Aorta (tissue), 5 donors: ENCODE results near the gene ROMO1. TPM values are rescaled to one million over a fixed set of nuclear protein-coding genes. Genes with fewer than 3 reads are reported as not detected.
"Not testable (repeated sequence)": the region's sequence is repeated elsewhere in the genome, so short reads cannot be mapped to it uniquely, and the experiment has no call there.

Experiments
- ATAC-seq: fragments of 200-7000 bp; cut with Tn5 transposase; one replicate; pipeline ENCODE4 v1.9.1; 2022; ENCODE audit warnings: moderate library complexity; ENCODE audit not compliant: low FRiP score
- DNase-seq, 2 donors: peaks; one replicate each; pipeline ENCODE4 v3.0.0-alpha.2; 2020
- H3K27ac ChIP-seq, 2 donors: one replicate each; pipeline ENCODE4 v1.5.1; 2013; ENCODE audit warnings: low read length in 2 of 2, mild to moderate bottlenecking in 2 of 2, moderate library complexity in 2 of 2, control low read depth in 1 of 2, inconsistent platforms in 1 of 2, low read depth in 1 of 2
- H3K27me3 ChIP-seq, 2 donors: one replicate each; pipeline ENCODE4 v1.6.1; 2013; ENCODE audit warnings: control low read depth in 1 of 2, low read length in 1 of 2, mild to moderate bottlenecking in 1 of 2, moderate library complexity in 1 of 2; ENCODE audit not compliant: insufficient read depth in 2 of 2, control insufficient read depth in 1 of 2
- H3K36me3 ChIP-seq, 2 donors: one replicate each; pipeline ENCODE4 v1.6.1; 2013; ENCODE audit warnings: control low read depth in 1 of 2, low read length in 1 of 2, mild to moderate bottlenecking in 1 of 2; ENCODE audit not compliant: insufficient read depth in 2 of 2, control insufficient read depth in 1 of 2
- H3K4me1 ChIP-seq, 2 donors: one replicate each; pipeline ENCODE4 v1.6.1; 2013; ENCODE audit warnings: low read length in 2 of 2, control low read depth in 1 of 2, mild to moderate bottlenecking in 1 of 2, moderate library complexity in 1 of 2; ENCODE audit not compliant: insufficient read depth in 2 of 2, control insufficient read depth in 1 of 2
- H3K4me3 ChIP-seq, 2 donors: one replicate each; pipeline ENCODE4 v1.5.1; 2013; ENCODE audit warnings: low read length in 2 of 2, control low read depth in 1 of 2, mild to moderate bottlenecking in 1 of 2
- H3K9me3 ChIP-seq: one replicate; pipeline ENCODE4 v1.6.1; 2013; ENCODE audit warnings: mild to moderate bottlenecking, low read length; ENCODE audit not compliant: control insufficient read depth
- WGBS, 2 donors: extraction: QIAGEN DNeasy Blood & Tissue Kit; methylation state at CpG; one replicate each; pipeline ENCODE4 v1.1.7; 2013; 5-methylcytosine and 5-hydroxymethylcytosine counted together
- intact Hi-C, 2 donors: fragments of 100-400 bp; cut with DNase I; formaldehyde crosslinking; loops; one replicate each; pipeline versions ENCODE4 v1.14.2 to v1.15.0; 2022
- polyA plus RNA-seq, 2 donors: library from polyadenylated mRNA; stranded (reverse); fragments of 200-250 nt; gene quantifications; one replicate each; pipeline ENCODE4 v1.2.3, GENCODE V29; 2013
- total RNA-seq, 2 donors: library from RNA; stranded (reverse); fragmentation: NEBNext Ultra II Directional; extraction: Animal tissue kit (Norgen Biotek cat#: 25700); gene quantifications; one replicate each; pipeline ENCODE4 v1.2.1, GENCODE V29; 2021
- donor health status: healthy with polysubstance abuse.
- donor health status: Bipolar disorder and iron deficiency.
- donor health status: DM: no; HTN: no; CAD: no.
- donor health status: DM: no; HTN: no; CAD: no.
- donor health status: DM: yes; HTN: yes; CAD: no.

ROMO1 gene
- total and polyA plus RNA-seq, 4 donors = 78.5 to 629 (median 252) TPM

DNA sequence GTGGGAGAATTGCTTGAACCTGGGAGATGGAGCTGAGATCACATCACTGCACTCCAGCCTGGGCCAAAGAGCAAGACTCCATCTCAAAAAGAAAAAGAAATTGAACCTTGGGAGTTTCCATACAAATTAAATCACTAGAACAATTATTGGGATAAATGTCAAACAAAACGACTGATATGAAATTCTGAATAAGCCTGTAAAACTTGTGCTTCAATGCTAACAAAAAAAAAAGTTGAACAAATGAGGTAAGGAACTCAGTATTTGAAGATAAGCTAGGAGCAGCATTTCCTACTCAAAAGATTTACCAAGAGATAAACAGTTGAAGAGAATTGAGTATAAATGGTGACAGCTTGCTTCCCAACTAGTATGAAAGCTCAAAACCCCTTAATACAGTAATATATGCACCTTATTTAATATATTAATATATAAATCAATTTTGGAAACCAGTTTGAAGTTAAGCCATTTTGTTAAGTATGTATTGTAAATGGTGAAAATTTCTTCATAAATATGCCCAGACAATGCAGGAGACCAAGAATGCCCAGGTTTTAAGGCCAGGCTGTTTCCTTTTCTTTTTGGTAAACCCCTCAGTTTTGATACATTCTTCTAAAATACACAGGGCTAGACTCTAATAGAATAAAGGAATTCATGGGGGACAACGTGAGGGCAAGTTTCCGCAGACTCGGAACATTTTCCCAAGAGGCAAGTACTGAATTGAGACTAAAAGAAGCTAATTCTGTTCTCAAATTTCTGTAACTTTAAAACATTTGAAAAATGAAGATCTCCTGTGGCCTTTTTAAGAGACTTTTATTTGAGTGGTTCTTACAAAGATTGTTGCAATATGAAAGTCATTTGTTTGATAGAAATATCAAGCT lies 3.9 kb downstream of the ROMO1 start:
- ATAC-seq (no peak), DNase-seq (no peak)
- intact Hi-C loops = no loop called here
- Histone ChIP-seq H3K27ac (no peak overlapping the region), H3K4me3 (no peak overlapping the region), H3K4me1 (peaks cover 0 to under 1% of the 10 kb centered on the region in 2 donors), H3K36me3 (no peaks in the 10 kb centered on the region), H3K9me3 (no peaks in the 10 kb centered on the region), H3K27me3 (no peaks in the 10 kb centered on the region)
- 50 to 51% methylated on average over 4 of the region's 4 CpGs for WGBS, 2 donors

DNA sequence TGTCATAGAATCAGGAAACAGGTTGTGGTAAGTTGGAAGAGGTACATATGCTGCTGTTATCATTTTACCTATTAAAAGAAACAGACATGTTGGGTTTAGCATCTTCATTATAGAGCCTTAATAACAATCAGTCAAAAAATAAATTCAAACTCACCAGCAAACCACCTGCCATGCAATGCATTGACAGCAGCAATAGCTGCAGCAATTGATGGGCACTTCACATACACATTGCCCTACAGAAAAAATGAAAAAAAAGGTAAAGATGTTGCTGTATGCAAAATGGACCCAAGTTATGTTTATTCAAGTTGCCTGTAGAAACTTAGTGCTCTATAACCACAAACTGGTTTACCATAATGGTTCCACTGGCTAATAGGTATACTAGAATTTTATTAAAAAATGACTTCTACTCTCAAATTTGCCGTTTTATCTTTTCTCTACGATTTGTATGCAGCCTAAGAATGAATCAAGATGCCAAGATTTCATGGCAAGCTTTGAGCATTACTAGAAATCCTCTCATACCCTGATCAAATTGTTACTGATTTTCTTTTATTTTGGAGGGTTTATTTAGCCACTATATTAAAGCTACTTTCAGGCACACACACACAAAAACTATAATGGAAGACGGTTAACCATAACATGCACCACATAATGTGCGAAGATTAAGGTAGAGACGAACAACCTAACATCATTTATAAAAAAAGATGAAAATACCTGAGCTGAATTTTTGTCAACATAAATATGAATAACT lies 5.5 kb downstream of the ROMO1 start:
- H3K36me3 ChIP-seq = no peaks in the 10 kb centered on the region

GRCh38 chr20:35705894-35706293 lies 6.7 kb downstream of the ROMO1 start:
- peak in 1 of 2 donors; percentile 53 for DNase-seq

More for the DNA sequence above, 5.5 kb downstream of the ROMO1 start:
- Histone ChIP-seq H3K27ac (no peak overlapping the region), H3K4me1 (no peaks in the 10 kb centered on the region), H3K4me3 (no peak overlapping the region), H3K27me3 (no peaks in the 10 kb centered on the region), H3K9me3 (no peaks in the 10 kb centered on the region)
- intact Hi-C loops = no loop called here
- WGBS, 2 donors = 74 to 77% methylated on average over 5 of the region's 5 CpGs
- no peak for DNase-seq
- ATAC-seq = no peak

DNA sequence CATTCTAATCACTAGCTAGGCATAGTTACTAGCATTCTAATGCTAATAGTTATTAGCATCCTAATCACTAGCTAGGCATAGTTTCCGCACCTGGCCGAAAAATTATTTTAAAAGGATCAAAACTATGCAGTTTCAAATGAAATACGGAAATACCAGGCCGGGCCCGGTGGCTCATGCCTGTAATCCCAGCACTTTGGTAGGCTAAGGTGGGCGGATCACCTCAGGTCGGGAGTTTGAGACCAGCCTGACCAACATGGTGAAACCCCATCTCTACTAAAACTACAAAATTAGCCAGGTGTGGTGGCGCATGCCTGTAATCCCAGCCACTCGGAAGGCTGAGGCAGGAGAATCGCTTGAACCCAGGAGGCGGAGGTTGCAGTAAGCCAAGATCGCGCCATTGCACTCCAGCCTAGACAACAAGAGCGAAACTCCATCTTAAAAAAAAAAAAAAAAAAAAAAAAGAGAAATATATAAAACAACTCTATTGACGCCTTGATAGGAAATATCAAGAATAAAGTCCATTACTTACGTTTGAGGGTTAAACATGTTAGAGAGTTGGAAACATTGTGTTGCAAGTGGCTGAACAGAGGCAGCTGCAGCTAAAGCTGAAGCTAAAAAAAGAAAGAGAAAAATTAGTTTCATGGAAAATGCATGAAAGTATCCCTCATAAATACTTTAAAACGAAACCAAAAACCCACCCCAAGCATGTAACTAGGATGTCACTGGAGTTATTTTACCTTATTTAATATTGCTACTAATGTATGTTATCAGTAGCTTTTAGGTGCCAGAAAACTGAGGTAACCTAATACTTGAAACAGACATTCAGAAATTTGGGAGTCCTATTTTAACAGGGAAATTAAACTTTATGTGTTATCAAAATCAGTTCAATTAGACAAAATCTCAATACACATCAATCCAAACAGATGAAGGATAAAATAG lies 7.7 kb downstream of the ROMO1 start:
- H3K4me3 ChIP-seq, H3K4me1 ChIP-seq, H3K27me3 ChIP-seq, H3K9me3 ChIP-seq, H3K36me3 ChIP-seq, ATAC-seq, intact Hi-C loops, H3K27ac ChIP-seq: not testable (repeated sequence)
- 84 to 91% methylated on average over 17 of the region's 17 CpGs for WGBS, 2 donors
- peak in 1 of 2 donors; percentile 43 for DNase-seq

More at GRCh38 chr20:35705894-35706293, 6.7 kb downstream of the ROMO1 start:
- H3K36me3 ChIP-seq, H3K4me3 ChIP-seq, H3K9me3 ChIP-seq, H3K27ac ChIP-seq, H3K4me1 ChIP-seq, ATAC-seq, H3K27me3 ChIP-seq, intact Hi-C loops: not testable (repeated sequence)
- 82 to 83% methylated on average over 11 of the region's 11 CpGs for WGBS, 2 donors

- DNase-seq = no peak
- no peak overlapping the region for H3K4me3 ChIP-seq
- H3K9me3 ChIP-seq = no peaks in the 10 kb centered on the region
- H3K4me1 ChIP-seq = no peaks in the 10 kb centered on the region
- H3K27ac ChIP-seq = no peak overlapping the region
- intact Hi-C loops = no loop called here
- H3K27me3 ChIP-seq = no peaks in the 10 kb centered on the region
- no peak for ATAC-seq
- 35% methylated on average over 1 of the region's 1 CpG for WGBS, 2 donors
- peaks cover 0 to 9% of the 10 kb centered on the region in 2 donors for H3K36me3 ChIP-seq
Observed at GRCh38 chr20:35708502-35708901, 9.3 kb downstream of the ROMO1 start.

DNA sequence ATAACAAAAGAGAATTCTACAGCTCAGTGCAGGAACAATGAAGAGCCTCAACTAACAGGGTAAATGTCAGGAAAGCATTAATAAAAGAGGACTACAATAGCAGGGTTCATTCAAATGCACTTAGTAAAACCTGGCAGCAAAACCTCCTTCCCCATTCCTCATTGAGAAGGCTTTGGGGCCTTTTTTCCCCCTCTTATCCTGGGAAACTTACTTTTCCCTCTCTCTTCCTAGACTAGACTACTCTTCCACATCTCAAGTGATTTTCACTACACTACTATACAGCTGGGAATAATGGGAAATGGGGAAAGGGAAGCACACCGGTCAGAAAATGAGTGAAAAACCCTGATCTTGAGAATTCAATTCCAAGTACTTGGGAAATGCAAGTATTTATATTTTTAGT lies 10.1 kb downstream of the ROMO1 start:
- Histone ChIP-seq H3K9me3 (no peaks in the 10 kb centered on the region), H3K27ac (no peak overlapping the region), H3K4me1 (no peaks in the 10 kb centered on the region), H3K27me3 (no peaks in the 10 kb centered on the region), H3K36me3 (peaks cover 0 to 11% of the 10 kb centered on the region in 2 donors), H3K4me3 (no peak overlapping the region)
- intact Hi-C loops = no loop called here
- ATAC-seq (no peak), DNase-seq (no peak)
- WGBS, 2 donors = 78 to 79% methylated on average over 1 of the region's 1 CpG

- no peaks in the 10 kb centered on the region for H3K4me1 ChIP-seq
- H3K27me3 ChIP-seq = no peaks in the 10 kb centered on the region
- H3K36me3 ChIP-seq = peaks cover 3 to 11% of the 10 kb centered on the region in 2 donors
- intact Hi-C loops = no loop called here
- H3K9me3 ChIP-seq = no peaks in the 10 kb centered on the region
- H3K27ac ChIP-seq = no peak overlapping the region
- H3K4me3 ChIP-seq = no peak overlapping the region
- DNase-seq = no peak
- no peak for ATAC-seq
Observed at GRCh38 chr20:35710039-35710438, 10.8 kb downstream of the ROMO1 start.

GRCh38 chr20:35710884-35711587 lies 11.8 kb downstream of the ROMO1 start:
- 57 to 64% methylated on average over 6 of the region's 6 CpGs for WGBS, 2 donors
- intact Hi-C loops = no loop called here
- H3K27me3 ChIP-seq = no peaks in the 10 kb centered on the region
- peaks cover 3 to 15% of the 10 kb centered on the region in 2 donors for H3K36me3 ChIP-seq
- peaks cover 0 to 2% of the 10 kb centered on the region in 2 donors for H3K4me1 ChIP-seq
- DNase-seq (no peak), ATAC-seq (no peak)
- H3K27ac ChIP-seq = no peak overlapping the region
- H3K4me3 ChIP-seq = no peak overlapping the region
- no peaks in the 10 kb centered on the region for H3K9me3 ChIP-seq
